AG04450 (cell line): ENCODE measurements around the gene VEGFB. TPM values are rescaled to one million over a fixed set of nuclear protein-coding genes. Genes with fewer than 3 reads are reported as not detected.
A peak's percentile ranks its signal among the peaks of the same experiment; 100 is the strongest.

Source experiments
- CTCF ChIA-PET: fragments of 300-600, 350-600 bp; formaldehyde crosslinking; extraction: SDS; loops from one replicate; lab custom pipeline; 2022; ENCODE audit warnings: antibody characterized with exemption, inconsistent platforms; lab: Charles Lee
- POLR2A ChIA-PET: fragments of 350-600 bp; formaldehyde crosslinking; extraction: SDS; loops from one replicate; lab custom pipeline; 2021; ENCODE audit warnings: antibody characterized with exemption, inconsistent platforms; lab: Yijun Ruan, JAX
- DNase-seq: peaks from one replicate; pipeline ENCODE4 v3.0.0-alpha.2; 2011; ENCODE audit warnings: low read depth, low spot score
- H3K27ac ChIP-seq: one replicate; pipeline ENCODE4 v1.5.1; 2012; ENCODE audit warnings: low read depth, low read length, control low read depth
- H3K27me3 ChIP-seq: one replicate; pipeline ENCODE4 v1.6.0; 2012; ENCODE audit warnings: low read length; ENCODE audit not compliant: control insufficient read depth, insufficient read depth
- H3K4me3 ChIP-seq: 2 replicates; pipeline ENCODE4 v1.5.1; 2011; ENCODE audit warnings: mild to moderate bottlenecking, low read depth, low read length, control low read depth
- H3K9me3 ChIP-seq: 2 replicates; pipeline ENCODE4 v1.5.1; 2012; ENCODE audit warnings: low read length; ENCODE audit not compliant: control insufficient read depth, insufficient read depth
- polyA plus RNA-seq: library from polyadenylated mRNA; depleted of rRNA; stranded (reverse); fragments of >200 nt; gene quantifications from 2 replicates; pipeline ENCODE4 v1.2.3, GENCODE V29; 2011
- TF ChIP-seq, protein P1 (sequence below): IDR thresholded peaks from 2 replicates; pipeline ENCODE4 v1.5.1; 2011; ENCODE audit warnings: low read depth, low read length, control low read depth, inconsistent platforms

Gene VEGFB
- polyA plus RNA-seq, 1 experiment, result 11.8 TPM

GRCh38 chr11:64283092-64283491 is 48.7 kb downstream of the VEGFB start:
- CTCF ChIA-PET, result interaction anchor here (3.5 to 12.0 kb wide), 2 partner anchors 20 to 72 kb away, joined by 11 to 124 read pairs; partner anchors contain the start of gene CATSPERZ
- no peak for DNase-seq
- H3K9me3 ChIP-seq, result no peaks in the 10 kb centered on the region
- no peaks in the 10 kb centered on the region for H3K27me3 ChIP-seq
- H3K27ac ChIP-seq, result no peak overlapping the region
- no peak overlapping the region for H3K4me3 ChIP-seq
- POLR2A ChIA-PET, result interaction anchor here (0.9 to 3.7 kb wide), 2 partner anchors 12 to 42 kb away, joined by 3 to 28 read pairs; partner anchors contain the start of gene FKBP2
- TF ChIP-seq, protein P1, sequence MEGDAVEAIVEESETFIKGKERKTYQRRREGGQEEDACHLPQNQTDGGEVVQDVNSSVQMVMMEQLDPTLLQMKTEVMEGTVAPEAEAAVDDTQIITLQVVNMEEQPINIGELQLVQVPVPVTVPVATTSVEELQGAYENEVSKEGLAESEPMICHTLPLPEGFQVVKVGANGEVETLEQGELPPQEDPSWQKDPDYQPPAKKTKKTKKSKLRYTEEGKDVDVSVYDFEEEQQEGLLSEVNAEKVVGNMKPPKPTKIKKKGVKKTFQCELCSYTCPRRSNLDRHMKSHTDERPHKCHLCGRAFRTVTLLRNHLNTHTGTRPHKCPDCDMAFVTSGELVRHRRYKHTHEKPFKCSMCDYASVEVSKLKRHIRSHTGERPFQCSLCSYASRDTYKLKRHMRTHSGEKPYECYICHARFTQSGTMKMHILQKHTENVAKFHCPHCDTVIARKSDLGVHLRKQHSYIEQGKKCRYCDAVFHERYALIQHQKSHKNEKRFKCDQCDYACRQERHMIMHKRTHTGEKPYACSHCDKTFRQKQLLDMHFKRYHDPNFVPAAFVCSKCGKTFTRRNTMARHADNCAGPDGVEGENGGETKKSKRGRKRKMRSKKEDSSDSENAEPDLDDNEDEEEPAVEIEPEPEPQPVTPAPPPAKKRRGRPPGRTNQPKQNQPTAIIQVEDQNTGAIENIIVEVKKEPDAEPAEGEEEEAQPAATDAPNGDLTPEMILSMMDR, result no peak

DNA sequence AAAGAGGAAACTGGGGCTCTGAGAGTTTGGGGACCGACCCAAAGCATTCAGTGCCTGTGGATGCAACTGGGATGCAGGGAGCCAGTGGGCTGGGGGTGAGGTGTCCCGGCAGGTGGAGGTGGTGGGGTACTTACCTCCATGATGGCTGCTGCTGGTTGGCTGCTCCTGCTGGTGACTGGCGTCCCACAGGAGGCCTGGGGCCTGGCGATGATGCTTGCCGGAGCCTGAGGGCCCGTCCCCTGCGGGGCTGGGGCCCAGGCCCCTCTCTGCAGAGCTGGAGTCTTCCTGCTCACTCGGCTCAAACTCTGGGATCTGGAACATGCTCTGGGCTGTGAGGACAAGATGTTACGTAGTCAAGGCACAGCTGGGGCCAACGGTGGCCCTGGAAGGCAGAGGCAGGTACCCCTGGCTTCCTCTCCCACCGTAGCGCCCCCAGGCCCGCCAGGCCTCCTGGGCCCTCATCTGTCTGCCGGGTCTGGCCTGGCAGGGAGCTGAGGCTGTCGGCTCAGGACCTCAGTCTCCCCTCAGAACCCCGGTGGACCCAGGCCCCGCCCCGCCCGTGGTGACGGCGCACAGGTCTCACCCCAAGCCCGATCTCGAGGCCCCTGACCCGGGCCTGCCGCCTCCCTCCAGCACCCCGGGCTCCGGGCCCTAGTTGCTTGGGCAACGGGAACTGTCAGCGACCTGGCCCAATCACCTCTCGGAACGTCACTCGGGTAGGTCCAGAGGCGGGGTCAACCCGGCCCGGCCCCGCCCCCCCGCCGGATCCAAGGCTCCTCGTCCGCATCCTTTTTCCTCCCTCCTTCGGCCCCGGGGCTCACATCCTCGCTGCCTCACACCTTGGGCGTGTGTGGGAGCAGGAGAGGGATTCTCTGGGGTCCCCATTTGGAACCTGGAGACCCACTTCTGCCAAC is 49.9 kb downstream of the VEGFB start, which contains the start of gene BAD:
Gene BAD, minus strand, starts transcription at position 618 of the 914 bp plus-strand sequence. Its CDS starts 297 bp downstream, at position 321.
- peak; percentile 68 for DNase-seq
- H3K27me3 ChIP-seq, result no peaks in the 10 kb centered on the region
- POLR2A ChIA-PET, result interaction anchor here (0.6 to 3.7 kb wide), 4 partner anchors 14 to 88 kb away, joined by 3 to 28 read pairs (median 6); partner anchors contain the start of gene FKBP2
- CTCF ChIA-PET, result interaction anchor here (0.6 to 12.0 kb wide), 6 partner anchors 15 to 79 kb away, joined by 3 to 124 read pairs (median 4); partner anchors contain the start of gene CATSPERZ
- TF ChIP-seq, protein P1, result no peak
- H3K9me3 ChIP-seq, result no peaks in the 10 kb centered on the region
- peak within 1 kb of the TSS; percentile 73 for H3K4me3 ChIP-seq
- H3K27ac ChIP-seq, result peak within 1 kb of the TSS; percentile 88

DNA sequence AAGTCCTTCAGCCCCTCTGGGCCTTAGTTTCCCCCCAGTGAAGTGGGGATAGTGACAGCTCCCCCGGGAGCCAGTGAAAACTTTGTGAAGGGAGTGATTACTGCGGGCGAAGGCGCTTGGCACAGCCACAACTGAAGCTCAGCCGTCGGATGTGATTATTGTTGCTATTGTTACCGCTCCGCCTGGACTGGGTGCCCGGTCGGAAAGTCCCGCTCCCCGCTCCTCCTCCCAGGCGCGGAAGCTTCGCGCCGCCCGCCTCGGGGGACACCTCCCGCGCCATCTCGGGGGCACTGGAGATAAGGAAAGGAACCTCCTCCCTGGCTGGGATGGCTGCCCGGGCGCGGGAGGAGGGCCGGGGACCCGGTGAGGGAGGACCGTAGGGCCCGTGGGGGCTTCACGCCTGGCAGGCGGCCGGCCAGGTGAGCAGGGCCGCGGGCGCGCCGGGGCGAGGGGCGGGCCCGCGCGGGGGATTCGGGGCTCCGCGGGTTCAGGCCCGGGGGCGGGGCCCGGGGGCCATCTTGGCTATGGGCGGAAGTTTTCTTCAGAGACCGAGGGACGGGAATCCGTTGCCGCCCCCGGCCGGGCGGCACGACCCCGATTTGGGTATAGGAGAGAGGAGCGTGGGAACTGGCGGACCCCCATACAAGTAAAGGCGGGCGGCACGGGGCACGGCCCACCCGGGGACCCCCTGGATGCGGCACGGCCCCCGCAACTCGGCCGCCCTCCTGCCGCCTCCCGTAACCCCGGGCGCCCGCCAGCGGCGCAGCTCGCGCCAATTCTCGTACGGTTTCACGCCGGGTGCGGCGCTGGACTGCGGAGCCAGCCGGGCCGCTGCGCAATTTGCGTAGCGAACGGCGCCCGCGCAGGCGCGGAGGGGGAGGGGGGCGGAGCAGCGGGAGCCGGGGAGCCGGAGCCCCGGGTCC is 50.8 kb downstream of the VEGFB start, which contains the start of gene GPR137:
Gene GPR137, plus strand, starts transcription at position 887 of the 923 bp plus-strand sequence. CDS start 677 bp downstream, outside the sequence.
- H3K27me3 ChIP-seq, result no peaks in the 10 kb centered on the region
- H3K27ac ChIP-seq, result peak within 1 kb of the TSS; percentile 88
- CTCF ChIA-PET, result interaction anchor here (0.6 to 12.0 kb wide), 5 partner anchors 14 to 70 kb away, joined by 3 to 124 read pairs (median 3); partner anchors contain the start of gene CATSPERZ
- POLR2A ChIA-PET, result interaction anchor here (0.5 to 3.7 kb wide), 3 partner anchors 15 to 20 kb away, joined by 3 to 28 read pairs (median 5); partner anchors contain the start of gene ESRRA
- TF ChIP-seq, protein P1, result no peak
- no peak for DNase-seq
- H3K9me3 ChIP-seq, result no peaks in the 10 kb centered on the region
- peak within 1 kb of the TSS; percentile 73 for H3K4me3 ChIP-seq

- no peak for DNase-seq
- ChIA-PET POLR2A (interaction anchor here (0.6 to 3.7 kb wide), 2 partner anchors 16 to 603 kb away, joined by 10 to 28 read pairs; no protein-coding TSS in a partner anchor), CTCF (interaction anchor here (0.7 to 12.0 kb wide), 3 partner anchors 16 to 69 kb away, joined by 3 to 124 read pairs (median 4); partner anchors contain the start of gene CATSPERZ)
- Histone ChIP-seq H3K9me3 (no peaks in the 10 kb centered on the region), H3K27ac (peak overlapping the region; percentile 2), H3K4me3 (peak overlapping the region; percentile 73), H3K27me3 (peaks cover 8% of the 10 kb centered on the region)
- TF ChIP-seq, protein P1, result no peak
These were observed 51.8 kb downstream of the VEGFB start for GRCh38 chr11:64285885-64286800.
